Stromal cell of bone marrow (primary cell): ENCODE measurements around the gene RTP2.

Source experiments
- DNase-seq: peaks from one replicate; pipeline ENCODE4 v3.0.0-alpha.2; 2012; ENCODE audit warnings: low read depth

Gene RTP2

DNA sequence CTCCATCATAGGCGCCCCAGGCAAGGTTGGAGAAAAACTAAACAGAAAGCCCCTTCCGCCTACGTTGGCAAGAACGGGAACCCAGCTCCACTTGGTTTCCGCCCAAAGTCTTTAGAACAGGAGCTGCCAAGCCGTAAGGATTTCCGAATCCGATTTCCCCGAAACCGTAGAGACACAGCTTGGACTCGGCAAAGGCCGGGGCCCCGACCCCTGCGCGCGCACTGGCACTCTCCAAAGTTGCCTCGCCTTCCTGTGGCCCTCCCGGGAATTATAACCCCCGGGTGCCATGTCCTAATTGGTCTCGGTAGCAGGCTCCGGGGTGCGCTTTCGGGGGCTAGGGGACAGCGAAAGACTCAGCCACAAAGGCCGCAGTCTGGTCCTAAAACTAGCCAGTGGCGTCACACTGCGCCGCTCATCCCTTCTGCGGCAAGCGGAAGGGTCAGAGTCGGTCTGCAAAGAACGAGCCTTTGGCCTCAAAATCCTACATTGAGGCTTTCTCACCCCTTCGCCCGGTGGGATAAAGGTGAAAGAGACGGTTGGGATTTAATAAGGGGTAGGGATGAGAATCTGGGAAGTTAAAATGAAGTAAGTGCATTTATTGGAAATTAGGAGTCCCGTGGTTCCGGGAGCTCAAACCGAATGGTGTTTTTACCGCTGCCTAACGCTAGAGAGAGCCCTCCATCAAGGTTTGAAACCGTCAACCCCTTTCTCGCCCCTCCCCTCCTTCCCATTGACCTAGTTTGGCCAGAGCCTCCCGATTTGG, 36.2 kb upstream of the RTP2 start:
- peak; percentile 90 for DNase-seq

DNA sequence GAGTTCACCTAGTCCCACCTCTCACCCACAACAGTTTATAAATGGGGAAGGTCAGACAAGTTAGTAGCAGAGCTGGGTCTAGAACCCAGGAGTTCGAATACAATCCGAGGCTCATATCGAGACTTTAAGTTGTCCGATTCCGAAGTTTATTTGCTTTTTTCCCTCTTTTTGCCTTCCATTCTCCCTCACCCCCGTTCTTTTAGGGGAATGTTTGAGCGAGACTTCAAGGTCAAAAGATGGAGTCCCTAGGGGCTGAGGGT, 35.6 kb upstream of the RTP2 start:
- DNase-seq: no peak

DNA sequence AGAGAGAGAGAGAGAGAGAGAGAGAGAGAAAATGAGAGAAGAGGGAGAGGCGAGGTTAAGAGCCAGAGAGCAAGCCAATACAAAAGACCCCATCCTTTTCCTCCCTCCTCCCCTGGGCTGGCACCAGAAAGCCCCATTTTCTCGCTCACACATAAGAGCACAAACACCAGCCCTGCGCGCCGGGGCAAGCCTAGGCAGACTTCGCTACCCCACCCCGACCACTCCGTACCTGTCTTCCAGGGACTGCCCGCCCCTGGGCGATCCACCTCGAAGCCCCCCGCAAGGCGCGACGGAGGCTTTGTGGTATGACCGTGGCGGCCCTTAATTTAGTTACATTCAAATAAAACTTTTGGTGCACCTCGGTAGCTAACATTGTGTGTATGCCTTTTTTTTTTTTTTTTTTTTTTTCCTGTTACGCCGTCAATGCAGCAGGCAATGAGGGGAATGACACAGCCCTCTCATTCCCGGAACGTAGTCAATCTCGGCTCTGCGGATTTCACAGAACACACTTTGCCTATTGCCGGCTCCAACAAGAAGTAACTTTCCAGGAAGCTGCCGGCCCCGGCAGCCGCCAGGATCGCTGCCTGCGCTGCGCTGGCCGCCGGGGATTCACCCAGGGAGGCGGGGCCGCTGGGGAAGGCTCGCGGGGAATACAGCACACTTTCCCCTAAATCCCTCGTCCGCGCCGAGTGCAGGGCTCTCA, 35.2 kb upstream of the RTP2 start:
- DNase-seq: no peak

DNA sequence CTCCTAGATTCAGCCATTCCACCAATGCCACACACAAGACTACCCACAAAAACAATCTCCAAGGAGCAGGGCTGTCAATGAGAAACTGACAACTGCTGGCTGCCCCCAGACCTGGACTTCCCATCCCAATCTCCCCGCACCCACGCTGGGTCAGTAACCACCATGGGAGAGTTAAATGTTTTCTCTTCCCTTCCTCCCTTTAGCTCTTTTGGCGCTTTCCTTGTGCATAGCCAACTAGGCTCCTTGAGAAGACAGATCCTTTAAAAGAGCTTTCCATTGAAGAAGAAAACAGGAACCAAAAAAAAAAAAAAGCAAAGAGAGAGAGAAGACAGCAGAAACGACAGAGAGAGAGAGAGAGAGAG, 34.6 kb upstream of the RTP2 start:
- DNase-seq: no peak

DNA sequence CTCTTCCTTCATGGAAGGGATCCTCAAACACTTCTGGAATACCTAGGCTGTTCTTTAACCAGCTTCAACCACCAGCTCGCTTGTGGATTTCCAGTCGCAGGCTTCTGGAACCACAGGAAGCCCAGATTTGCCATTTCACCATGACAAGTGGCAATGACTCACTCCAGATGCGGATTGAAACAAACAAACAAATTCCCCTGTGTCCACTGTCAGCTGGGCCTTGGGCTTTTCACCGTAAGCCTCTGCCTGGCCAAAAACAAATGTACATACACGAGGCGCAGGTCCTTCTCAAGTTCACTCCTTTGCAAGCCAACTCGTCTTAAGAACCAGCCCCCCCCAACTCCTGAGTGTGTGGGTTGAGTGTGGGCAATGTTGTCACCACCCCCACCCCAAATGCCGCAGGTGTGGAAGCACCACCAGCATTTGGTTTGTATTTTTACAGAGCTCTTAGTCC, 34.1 kb upstream of the RTP2 start:
- DNase-seq: no peak

DNA sequence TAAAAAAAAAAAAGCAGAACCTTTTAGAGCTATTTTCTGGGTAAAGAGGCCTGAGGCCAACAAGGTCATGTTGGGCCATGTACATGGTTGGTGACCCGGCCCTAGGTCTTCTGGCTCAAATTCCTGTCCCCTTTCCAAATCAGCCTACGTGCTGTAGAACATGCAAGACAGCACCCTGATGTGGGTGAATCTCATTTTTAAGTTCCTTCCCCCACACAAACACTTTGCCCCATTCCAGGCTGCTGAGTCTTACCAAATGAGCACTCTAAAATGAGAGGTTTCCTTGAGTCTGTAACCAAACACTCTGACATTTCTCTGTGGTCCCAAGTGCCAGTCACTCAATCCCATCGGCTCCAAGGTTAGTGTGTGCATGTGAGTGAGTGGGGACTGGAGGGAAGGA, 33.5 kb upstream of the RTP2 start:
- DNase-seq: no peak

DNA sequence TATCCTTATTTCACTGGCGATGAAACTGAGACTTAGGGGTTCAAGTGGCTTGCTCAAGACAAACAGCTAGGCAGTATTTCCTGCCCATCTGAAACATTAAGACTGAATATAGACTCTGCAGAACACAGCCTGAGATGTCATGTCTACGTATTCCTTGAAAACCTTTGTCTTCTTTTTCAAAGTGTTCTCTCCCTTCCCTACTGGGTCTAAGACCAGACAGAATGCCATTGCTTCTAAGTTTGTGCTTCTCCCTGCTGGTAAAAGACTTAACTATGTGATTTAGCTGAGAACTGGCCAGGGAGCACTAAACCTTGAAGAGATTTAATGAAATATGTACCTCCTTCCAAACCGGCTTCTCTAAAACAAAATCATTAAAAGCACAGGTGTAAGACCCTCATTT, 33.0 kb upstream of the RTP2 start:
- no peak for DNase-seq

DNA sequence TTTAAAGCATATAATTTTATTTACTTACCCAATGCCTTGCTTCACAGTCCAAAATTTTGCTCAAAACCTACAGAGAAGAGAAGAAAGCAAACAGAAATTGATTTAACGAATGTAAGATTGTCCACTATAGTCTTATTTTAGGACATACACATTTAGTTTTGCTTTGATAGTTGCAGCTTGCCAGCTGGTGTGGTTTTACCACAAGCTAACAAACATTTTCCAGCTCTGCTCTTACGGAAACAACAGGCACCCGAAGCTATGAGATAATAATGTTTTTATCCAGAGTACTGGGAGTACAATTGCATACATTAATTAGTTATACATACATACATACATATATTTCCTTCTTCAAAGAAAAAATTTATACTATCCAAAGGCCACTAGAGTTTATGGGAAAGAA, 32.5 kb upstream of the RTP2 start:
- no peak for DNase-seq

DNA sequence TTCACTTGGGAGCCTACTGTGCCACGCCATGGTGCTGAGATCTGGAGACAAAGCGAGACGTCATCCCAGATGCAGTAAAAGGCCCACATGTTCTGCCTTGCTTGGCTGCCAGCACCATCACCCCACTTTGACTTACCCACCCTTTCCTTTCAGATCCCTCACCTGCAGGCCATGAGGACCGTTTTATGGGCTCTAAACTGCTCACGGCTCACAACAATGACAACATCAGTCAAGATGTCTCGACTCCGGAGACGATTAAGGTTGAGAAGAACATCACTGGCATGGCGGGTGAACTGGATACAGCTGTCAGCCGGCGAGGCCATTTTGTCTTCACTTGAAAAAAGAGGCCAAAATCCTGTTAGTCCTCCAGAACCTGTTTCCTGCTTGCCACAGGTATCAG, 31.0 kb upstream of the RTP2 start:
- DNase-seq: no peak

DNA sequence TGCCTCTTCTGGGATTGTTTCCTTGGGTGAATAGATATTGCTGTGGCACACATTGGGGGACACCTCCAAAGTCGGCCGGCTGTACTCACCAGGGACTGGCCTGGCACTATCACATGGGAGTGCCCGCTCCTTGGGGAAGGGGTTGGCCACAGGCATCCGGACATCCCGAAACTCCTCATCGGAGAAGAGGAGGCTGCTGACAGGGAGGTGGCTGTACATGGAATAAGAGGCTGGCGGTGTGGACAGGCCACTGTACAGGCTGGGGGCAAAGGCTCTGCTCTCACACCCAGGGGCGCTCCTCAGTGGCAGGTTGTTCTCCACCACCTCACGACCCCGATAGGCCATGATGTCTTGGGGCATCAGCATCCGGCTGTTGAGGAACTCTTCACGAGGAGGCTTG, 27.2 kb upstream of the RTP2 start:
- DNase-seq: no peak

DNA sequence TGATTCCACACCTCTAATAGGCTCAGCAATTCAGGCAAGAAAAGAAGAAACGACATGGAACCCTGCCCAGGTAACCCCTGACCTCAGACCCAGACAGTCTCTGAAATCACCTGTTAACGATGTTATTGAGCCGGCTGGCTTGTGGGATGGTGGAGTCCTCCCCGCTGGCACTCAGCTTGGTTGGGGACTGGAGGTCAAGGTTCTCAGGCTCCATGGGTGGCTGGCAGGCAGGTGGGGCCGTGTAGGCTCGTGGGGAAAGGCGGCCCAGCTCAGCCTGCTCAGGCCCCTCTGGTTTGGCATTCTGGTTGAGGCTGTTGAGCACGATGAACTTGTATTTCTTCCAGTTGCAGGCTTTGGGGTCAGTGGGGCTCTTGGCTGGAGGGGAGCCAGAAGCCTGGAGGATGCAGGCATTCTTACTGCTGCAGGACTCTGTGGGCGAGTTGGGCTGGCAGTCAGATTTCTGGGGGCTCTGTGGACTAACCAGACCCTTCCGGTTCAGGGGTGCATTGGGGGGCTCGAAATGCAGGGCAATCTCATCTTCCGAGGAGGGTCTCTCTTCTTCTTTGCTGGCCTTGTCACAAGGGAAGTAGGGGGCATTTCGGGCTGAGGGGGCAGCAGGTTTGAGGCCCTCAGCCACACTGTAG, 26.7 kb upstream of the RTP2 start:
- no peak for DNase-seq

DNA sequence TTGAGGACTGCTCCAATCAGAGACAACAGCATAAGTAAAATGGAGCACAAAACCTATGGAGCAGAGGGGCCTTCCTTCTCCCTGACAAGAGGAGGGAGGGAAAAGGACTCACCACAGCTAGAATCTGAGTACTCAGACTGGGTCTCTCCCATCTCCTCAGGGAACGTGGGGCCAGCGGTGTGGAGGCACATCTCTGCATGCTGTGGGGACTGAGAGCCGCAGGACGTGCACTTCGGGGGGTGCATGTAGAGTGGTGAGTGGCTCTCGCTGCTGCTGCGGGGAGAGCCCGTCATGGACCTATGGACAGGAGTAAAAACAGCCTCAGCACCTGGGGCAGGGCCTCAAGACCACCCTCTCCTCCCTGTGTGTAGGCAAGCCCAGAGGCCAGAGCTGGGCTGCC, 25.9 kb upstream of the RTP2 start:
- DNase-seq: no peak

DNA sequence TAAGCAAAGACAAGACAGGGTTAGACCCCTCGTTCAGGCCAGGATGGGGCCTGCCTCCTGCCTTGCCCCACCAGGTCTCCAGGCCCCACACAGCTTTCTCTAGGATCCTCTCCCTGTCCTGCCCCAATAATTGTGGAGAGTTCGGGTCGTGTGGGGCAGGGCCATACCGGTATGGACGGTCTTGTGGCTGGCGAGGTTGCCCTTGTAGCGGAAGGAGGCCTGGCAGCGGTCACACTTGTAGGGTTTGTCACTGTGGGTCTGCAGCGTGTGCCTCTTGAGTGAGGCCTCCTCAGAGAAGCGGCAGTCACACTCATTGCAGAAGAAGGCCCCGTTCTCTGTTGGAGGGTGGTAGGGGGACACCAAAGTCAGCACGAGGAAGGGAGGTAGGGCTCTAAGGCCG, 24.2 kb upstream of the RTP2 start:
- DNase-seq: no peak

DNA sequence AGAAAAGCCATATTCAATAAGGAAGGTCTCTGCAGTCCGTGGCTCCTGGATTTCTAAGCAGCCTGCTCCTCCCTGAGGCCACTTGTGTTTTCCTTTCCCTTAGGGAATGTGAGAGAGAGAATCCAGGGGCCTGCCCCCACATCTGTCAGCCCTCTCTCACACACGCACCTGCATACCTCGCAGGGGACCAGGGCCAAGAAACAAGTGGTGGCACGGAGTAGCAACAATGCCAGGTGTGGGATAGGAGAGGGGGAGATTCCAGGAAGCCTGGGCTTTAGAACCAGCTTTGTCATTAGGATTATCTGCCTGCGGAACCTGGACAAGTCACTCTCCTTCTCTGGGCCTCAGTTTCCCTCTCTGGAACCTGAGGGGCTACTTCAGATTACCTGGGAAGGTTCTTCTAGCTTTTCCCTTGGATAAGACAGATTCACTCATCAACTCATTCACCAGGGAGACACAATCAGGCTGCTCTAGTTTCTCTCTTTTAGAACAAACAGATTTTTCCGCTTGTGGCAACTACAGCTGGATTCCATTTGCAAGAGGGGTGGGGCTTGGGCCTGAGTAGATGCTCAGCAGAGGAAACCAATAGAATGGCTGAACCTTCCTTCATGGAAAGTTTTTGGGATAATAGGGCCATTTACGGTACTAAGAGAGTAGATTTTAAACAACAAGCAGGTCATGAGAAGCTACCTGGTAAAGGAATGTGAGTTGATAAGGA, 23.5 kb upstream of the RTP2 start:
- DNase-seq: no peak

DNA sequence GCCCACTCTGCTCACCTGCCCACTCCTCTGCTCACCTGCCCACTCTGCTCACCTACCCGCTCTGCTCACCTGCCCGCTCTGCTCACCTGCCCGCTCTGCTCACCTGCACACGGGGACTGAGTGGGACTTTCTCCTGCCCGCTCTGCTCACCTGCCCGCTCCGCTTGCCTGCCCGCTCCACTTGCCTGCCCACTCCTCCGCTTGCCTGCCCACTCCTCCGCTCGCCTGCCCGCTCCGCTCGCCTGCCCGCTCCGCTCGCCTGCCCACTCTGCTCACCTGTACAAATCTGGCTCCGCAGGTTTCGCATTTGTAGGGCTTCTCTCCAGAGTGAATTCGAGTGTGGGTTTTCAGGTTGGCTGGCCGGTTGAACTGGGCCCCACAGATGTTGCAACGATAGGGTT, 22.9 kb upstream of the RTP2 start:
- no peak for DNase-seq

DNA sequence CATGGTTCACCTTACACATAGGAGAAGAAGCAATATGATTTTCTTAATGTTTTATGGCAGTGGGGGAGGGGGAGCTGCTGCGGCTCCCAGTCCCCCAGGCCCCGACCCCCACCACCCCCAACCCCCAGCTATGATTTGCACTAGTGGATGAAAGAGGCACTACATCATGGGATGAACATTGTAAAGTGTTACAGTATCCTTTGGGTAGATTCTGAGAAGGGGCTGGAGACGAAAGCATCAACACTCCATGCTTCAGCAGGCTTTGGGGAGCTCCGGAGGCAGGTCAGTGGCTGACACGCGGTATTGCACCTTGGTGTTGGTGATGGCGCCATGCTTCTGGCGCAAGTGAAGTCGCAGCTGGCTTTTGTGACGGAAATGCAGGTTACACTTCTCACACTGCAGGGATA, 19.9 kb upstream of the RTP2 start:
- no peak for DNase-seq

DNA sequence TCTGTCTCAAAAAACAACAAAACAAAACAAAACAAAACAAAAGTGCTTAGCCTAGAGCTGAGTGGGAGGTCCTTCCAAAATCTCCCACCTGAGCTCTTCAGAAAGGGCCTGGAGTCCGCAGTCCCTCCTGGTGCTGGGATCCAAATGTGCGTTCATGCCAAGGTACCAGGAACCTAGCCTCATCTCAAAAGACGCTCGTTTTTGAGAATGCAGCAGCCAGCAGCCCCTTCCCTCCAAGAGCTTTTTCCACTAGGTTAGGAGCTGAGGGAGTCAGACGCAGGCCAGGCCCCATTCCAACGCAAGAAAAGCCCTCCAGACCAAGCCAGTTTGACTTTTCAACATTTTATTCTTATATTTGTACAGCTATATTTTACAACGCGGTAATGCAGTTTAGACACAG, 18.7 kb upstream of the RTP2 start:
- no peak for DNase-seq

DNA sequence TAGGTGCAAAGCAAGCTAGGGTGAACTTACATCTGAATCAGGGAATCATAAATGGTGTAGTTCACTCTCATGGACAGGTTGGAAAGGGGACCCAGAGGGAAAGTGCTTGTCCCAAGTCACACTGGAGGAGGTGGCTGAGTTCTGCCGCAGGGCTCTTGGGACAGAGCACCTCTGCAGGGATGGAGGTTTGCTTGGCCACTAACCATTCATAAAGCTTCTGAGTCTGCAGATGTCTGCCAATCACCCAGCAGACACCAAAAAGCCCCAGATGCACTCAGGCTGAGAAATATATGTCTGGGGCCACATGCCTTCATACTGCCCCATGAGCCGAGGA, 17.9 kb upstream of the RTP2 start:
- DNase-seq: no peak

DNA sequence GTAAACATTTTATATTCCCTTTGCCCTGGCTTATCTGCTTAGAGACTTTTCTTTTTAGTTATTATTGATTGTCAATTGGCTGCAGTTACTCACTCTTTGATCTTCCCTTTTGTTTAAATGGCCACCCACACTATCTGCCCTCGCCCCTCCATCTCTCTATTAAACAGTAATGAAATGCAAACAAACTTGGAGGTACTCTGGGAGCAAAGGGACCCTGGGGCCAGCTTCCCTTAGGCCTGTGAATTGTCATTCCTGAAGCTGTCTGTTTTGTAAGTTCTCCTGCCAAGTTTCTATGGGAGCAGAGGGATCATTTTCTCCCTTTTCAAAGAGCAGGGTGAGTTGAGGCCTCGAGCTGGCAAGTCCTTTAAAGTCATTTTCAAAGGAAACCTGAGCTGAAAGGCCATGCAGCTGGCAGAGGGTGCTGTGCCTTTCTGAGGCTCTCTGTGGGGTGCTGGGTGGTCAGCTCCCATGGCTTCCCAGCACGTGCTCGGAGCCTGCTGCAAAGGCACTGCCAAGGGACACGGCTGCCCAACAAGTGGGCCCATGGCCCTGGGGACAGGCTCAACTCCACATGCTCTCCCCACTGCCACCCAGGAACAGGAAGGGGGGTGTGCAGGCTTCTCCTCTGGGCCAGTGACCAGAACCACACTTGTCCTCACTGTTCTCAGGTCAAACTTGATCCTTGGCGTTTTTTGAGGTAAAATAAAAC, 17.4 kb upstream of the RTP2 start:
- no peak for DNase-seq

DNA sequence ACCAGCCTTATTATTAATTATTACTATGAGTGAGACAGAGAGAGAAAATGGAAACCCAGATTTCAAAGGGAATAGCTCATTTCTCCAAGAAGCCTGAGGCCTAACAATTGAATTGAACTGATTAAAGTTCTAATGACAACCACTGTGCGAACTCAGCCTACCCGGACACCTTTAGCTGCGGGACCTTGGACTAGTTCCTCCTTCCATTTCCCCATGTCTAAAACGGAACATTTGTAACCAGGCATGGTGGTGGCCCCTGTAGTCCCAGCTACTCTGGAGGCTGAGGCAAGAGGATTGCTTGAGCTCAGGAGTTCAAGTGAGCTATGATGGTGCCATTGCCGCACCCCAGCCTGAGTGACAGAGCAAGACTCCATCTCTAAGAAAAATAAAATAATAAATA, 16.4 kb upstream of the RTP2 start:
- no peak for DNase-seq

DNA sequence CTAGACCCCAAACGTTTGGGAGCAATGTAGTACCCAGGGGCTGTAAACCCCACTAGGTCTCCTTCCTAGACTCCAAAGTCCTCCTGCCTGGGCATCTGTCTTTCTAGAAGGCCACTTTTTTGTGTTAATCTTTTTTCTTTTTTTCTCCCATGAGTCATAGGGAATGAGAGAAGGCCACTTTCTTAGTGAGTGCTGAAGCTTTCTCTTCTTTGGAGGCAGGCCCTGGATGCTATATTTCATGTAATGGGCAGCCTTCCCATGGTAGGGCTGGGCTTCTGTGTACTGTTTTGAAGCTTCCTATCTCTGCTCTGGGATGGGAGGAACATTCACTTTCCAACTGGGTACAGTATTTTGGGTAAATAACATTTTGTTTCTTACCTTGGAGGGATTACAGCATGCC, 15.2 kb upstream of the RTP2 start:
- DNase-seq: no peak

DNA sequence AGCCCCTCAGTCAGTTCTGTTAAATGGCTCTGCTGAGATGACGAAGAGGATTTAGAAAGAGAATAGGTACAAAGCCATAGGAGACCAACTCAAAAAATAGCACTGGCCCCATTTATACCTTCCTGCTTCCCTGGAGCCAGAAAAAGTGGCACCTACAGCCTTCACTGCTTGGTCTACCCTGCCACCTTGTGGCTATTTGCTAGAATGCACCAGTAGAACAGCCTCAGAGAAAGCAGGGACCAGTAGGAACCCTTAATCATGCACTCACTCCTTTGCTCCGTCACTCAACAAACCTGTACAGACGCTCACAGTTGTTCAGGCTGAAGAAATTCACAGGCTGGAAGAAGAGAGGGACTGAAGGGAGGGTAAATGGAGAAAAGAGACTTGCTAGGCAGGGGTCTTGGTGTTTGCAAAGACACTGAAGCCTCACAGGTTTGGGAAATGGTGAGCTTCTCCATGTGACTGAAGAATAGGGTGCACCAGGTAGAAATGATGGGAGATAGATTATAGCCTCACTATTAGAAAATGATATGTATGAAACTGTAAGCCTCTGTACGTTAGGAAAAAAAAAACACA, 12.1 kb upstream of the RTP2 start:
- peak; percentile 51 for DNase-seq
